ENCODE data around the gene ATP6V0C. TPM values are rescaled to one million over a fixed set of nuclear protein-coding genes. Genes with fewer than 3 reads are reported as not detected.

Gene ATP6V0C
- total RNA-seq, 4 donors from 2014 or later = 103 to 147 (median 120) TPM

GRCh38 chr16:2490190-2491105, 23.3 kb upstream of the ATP6V0C start:
- DNase-seq (ENCODE audit: low spot score in 2 of 2) = no peak

GRCh38 chr16:2492292-2492691, 21.5 kb upstream of the ATP6V0C start:
- H3K27ac ChIP-seq = no peak overlapping the region
- DNase-seq (ENCODE audit: low spot score in 2 of 2) = no peak
- no peaks in the 10 kb centered on the region for H3K27me3 ChIP-seq
- peaks cover 7% of the 10 kb centered on the region for H3K36me3 ChIP-seq
- 95% methylated on average over 13 of the region's 13 CpGs for WGBS
- H3K4me3 ChIP-seq = no peak overlapping the region
- TF ChIP-seq CTCF (IDR thresholded peaks at IDR 0.05) (no peak), EP300 (IDR thresholded peaks at IDR 0.05) (no peak), POLR2AphosphoS5 (IDR thresholded peaks at IDR 0.05) (no peak), POLR2A (IDR thresholded peaks at IDR 0.05) (no peak)
- no peaks in the 10 kb centered on the region for H3K9me3 ChIP-seq
- H3K4me1 ChIP-seq = peaks cover 27% of the 10 kb centered on the region

More at GRCh38 chr16:2490190-2491105, 23.3 kb upstream of the ATP6V0C start:
- no peak overlapping the region for H3K4me3 ChIP-seq
- 86% methylated on average over 21 of the region's 23 CpGs for WGBS
- peaks cover 27% of the 10 kb centered on the region for H3K4me1 ChIP-seq
- no peaks in the 10 kb centered on the region for H3K36me3 ChIP-seq
- no peak for TF ChIP-seq POLR2AphosphoS5 (IDR thresholded peaks at IDR 0.05)
- no peak for TF ChIP-seq POLR2A (IDR thresholded peaks at IDR 0.05)
- TF ChIP-seq EP300 (IDR thresholded peaks at IDR 0.05) = no peak
- TF ChIP-seq CTCF (IDR thresholded peaks at IDR 0.05) = no peak
- no peaks in the 10 kb centered on the region for H3K9me3 ChIP-seq
- no peak overlapping the region for H3K27ac ChIP-seq
- H3K27me3 ChIP-seq = no peaks in the 10 kb centered on the region

GRCh38 chr16:2493605-2494004, 20.1 kb upstream of the ATP6V0C start:
- Histone ChIP-seq H3K27me3 (no peaks in the 10 kb centered on the region), H3K9me3 (no peaks in the 10 kb centered on the region), H3K4me1 (peaks cover 31% of the 10 kb centered on the region), H3K36me3 (peaks cover 7% of the 10 kb centered on the region), H3K4me3 (no peak overlapping the region), H3K27ac (no peak overlapping the region)
- no peak for DNase-seq (ENCODE audit: low spot score in 2 of 2)
- TF ChIP-seq EP300 (IDR thresholded peaks at IDR 0.05) = no peak
- no peak for TF ChIP-seq POLR2AphosphoS5 (IDR thresholded peaks at IDR 0.05)
- no peak for TF ChIP-seq POLR2A (IDR thresholded peaks at IDR 0.05)
- no peak for TF ChIP-seq CTCF (IDR thresholded peaks at IDR 0.05)
- 94% methylated on average over 6 of the region's 6 CpGs for WGBS

- Histone ChIP-seq H3K4me3 (no peak overlapping the region), H3K9me3 (no peaks in the 10 kb centered on the region), H3K27me3 (no peaks in the 10 kb centered on the region), H3K4me1 (peaks cover 42% of the 10 kb centered on the region), H3K27ac (no peak overlapping the region), H3K36me3 (peaks cover 7% of the 10 kb centered on the region)
- DNase-seq (ENCODE audit: low spot score in 2 of 2) = no peak
- TF ChIP-seq POLR2A (IDR thresholded peaks at IDR 0.05) (no peak), CTCF (IDR thresholded peaks at IDR 0.05) (no peak), EP300 (IDR thresholded peaks at IDR 0.05) (no peak), POLR2AphosphoS5 (IDR thresholded peaks at IDR 0.05) (no peak)
- 95% methylated on average over 5 of the region's 5 CpGs for whole genome bisulfite sequencing
Measured at GRCh38 chr16:2494616-2495015, 19.1 kb upstream of the ATP6V0C start.

- 84% methylated on average over 5 of the region's 5 CpGs for WGBS
- H3K36me3 ChIP-seq = peaks cover 7% of the 10 kb centered on the region
- H3K4me1 ChIP-seq = peaks cover 46% of the 10 kb centered on the region
- no peaks in the 10 kb centered on the region for H3K27me3 ChIP-seq
- H3K27ac ChIP-seq = no peak overlapping the region
- no peak for DNase-seq (ENCODE audit: low spot score in 2 of 2)
- no peak overlapping the region for H3K4me3 ChIP-seq
- TF ChIP-seq POLR2A (IDR thresholded peaks at IDR 0.05) = no peak
- TF ChIP-seq POLR2AphosphoS5 (IDR thresholded peaks at IDR 0.05) = no peak
- no peak for TF ChIP-seq CTCF (IDR thresholded peaks at IDR 0.05)
- no peak for TF ChIP-seq EP300 (IDR thresholded peaks at IDR 0.05)
- H3K9me3 ChIP-seq = no peaks in the 10 kb centered on the region
Measured at GRCh38 chr16:2495041-2495440, 18.7 kb upstream of the ATP6V0C start.
